Testis (tissue), 2 donors: Measurements from ENCODE around the gene CHRNB4.

Experiments used
- POLR2A ChIP-seq: fragments of 450-650 bp; IDR thresholded peaks from one replicate; pipeline ENCODE4 v1.6.1; 2017; ENCODE audit warnings: antibody characterized with exemption, mild to moderate bottlenecking, moderate library complexity
- TF ChIP-seq, protein P1 (sequence below), 3 experiments: fragments of 450-650 bp in 2 of 3; fragments of 200-600 bp in 1 of 3; sonication (generic) in 1 of 3; IDR thresholded peaks; one replicate each; pipeline ENCODE4 v1.5.1; 2016 to 2019; ENCODE audit warnings: antibody characterized with exemption in 3 of 3, mild to moderate bottlenecking in 2 of 3, moderate library complexity in 1 of 3

DNA sequence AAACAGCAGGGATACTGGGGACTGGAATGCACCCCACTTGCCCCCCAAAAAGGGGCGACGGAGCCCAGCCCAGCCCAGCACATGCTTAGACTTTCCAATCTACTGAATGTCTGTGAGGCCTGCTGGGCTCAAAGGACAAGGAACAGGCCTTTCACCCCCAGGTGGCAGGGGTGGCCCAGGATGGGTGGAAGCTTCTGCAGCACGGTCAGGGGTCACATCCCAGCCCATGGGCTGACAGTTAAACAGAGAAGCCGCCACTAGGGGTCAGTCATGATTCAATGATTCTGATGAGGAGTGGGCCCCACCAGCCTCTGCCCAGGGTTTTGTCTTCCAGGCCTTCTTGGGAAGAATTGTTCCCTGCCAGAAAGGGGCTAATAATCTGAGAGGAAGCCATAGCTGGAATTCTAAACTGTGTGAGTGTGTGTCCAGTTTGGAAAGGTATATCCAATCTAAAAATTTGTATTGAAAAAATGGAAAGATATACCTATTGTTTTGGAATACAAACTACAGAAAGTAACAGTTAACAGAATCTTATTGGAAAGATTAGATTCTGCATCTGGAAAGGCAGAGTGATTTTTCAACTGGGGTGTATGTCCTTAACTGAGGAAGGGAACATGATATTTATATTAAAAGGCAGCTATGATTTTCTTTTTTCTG, 2.2 kb downstream of the CHRNB4 start:
- TF ChIP-seq, protein P1, sequence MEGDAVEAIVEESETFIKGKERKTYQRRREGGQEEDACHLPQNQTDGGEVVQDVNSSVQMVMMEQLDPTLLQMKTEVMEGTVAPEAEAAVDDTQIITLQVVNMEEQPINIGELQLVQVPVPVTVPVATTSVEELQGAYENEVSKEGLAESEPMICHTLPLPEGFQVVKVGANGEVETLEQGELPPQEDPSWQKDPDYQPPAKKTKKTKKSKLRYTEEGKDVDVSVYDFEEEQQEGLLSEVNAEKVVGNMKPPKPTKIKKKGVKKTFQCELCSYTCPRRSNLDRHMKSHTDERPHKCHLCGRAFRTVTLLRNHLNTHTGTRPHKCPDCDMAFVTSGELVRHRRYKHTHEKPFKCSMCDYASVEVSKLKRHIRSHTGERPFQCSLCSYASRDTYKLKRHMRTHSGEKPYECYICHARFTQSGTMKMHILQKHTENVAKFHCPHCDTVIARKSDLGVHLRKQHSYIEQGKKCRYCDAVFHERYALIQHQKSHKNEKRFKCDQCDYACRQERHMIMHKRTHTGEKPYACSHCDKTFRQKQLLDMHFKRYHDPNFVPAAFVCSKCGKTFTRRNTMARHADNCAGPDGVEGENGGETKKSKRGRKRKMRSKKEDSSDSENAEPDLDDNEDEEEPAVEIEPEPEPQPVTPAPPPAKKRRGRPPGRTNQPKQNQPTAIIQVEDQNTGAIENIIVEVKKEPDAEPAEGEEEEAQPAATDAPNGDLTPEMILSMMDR (IDR thresholded peaks at IDR 0.05), result peak; percentile 29 to 69 (median 32)
- TF ChIP-seq POLR2A, result no peak
